Measurements from ENCODE around the gene PDIA4.
"Not testable (repeated sequence)": the region's sequence is repeated elsewhere in the genome, so short reads cannot be mapped to it uniquely, and the experiment has no call there.

The PDIA4 gene

DNA sequence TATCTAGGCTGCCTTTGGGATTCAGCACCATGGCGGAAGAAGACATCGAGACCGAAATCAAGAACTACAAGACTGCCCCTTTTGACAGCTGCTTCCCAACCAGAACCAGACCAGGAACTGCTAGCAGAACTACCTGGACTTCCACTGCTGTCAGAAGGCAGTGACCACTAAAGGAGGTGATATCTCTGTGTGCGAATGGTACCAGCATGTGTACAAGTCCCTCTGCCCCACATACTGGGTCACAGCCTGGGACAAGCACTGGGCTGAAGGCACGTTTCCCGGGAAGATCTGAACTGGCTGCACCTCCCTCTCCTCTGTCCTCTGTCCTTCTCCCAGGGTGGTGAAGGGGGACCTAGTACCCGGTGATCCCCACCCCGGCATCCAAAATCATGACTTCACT, 25.6 kb upstream of the PDIA4 start:
- TF ChIP-seq ZNF274 (IDR thresholded peaks at IDR 0.05; ENCODE audit: low read depth, low read length), result no peak
- H3K4me3 ChIP-seq (ENCODE audit: low read length), result no peak overlapping the region

DNA sequence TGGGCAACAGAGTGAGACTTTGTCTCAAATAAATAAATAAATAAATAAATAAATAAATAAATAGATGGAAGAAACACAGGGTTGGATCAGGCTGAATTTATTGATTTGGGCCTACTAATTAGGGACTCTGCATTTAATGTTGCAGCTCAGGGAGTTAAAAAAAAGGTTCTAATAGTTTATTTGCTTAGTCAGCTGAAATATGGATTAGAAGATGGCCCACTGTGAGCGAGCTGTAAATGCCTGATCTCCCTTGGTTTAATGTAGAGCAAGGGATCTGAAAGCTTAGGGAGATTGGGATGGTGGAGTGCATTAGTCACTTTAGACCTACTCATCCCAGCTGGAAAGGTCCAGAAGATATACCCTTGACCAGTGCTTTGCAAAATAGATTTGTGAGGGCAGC, 25.1 kb upstream of the PDIA4 start:
- H3K4me3 ChIP-seq (ENCODE audit: low read length), result no peak overlapping the region
- TF ChIP-seq ZNF274 (IDR thresholded peaks at IDR 0.05; ENCODE audit: low read depth, low read length), result no peak

DNA sequence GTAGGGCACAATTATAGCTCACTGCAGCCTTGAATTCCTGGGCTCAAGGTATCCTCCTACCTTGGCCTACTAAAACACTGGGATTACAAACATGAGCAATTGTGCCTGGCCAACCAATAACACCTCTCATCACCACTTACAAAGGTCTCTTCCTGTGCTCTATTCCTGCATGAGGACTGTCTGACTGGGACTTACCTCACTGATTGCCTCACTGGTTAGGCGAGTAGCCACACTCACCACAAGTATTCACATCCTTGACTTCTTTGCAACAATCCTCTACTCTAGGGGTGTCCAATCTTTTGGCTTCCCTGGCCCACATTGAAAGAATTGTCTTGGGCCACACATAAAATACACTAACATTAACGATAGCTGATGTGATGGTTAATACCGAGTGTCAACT, 22.6 kb upstream of the PDIA4 start:
- no peak overlapping the region for H3K4me3 ChIP-seq (ENCODE audit: low read length)
- TF ChIP-seq ZNF274 (IDR thresholded peaks at IDR 0.05; ENCODE audit: low read depth, low read length), result no peak

DNA sequence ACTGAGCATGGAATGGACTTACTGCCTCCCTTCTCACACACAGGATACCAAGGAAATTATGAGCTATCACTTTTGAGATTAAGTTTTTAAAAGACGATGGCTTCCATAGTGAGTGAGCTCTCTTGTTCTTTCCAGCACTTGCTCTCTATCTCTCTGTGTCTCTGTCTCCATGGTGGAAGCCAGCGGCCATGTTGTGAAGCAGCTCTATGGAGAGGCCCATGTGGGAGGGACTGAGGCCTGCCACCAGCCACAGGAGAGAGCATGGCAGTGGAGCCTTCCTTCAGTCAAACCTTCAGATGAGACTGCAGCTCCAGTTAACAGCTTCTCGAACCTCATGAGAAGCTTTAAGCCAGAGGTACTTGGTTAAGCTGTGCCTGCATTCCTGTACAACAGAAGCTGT, 20.5 kb upstream of the PDIA4 start:
- TF ChIP-seq ZNF274 (IDR thresholded peaks at IDR 0.05; ENCODE audit: low read depth, low read length), result no peak

DNA sequence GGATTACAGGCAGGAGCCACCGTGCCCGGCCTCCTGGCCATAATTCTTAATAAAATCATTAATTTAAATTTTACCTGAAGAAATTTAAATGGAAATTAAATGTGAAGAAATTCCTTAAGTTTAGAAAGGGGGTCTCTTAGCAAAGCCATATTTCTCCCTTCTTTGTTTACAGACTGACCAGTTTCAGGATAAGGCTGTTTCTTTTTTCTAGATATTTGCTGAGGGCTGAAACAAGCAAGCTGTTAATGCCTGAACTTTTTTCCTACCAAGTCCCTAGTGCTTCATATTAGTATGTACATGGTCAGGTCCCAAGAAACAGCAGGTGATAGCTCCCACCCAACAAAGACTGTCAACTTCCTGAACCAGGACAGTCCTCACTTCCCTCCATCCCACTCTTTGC, 18.1 kb upstream of the PDIA4 start:
- no peak overlapping the region for H3K4me3 ChIP-seq (ENCODE audit: low read length)
- no peak for TF ChIP-seq ZNF274 (IDR thresholded peaks at IDR 0.05; ENCODE audit: low read depth, low read length)

More for the DNA sequence above, 20.5 kb upstream of the PDIA4 start:
- no peak overlapping the region for H3K4me3 ChIP-seq (ENCODE audit: low read length)

GRCh38 chr7:149043936-149044335, 15.6 kb upstream of the PDIA4 start:
- H3K4me3 ChIP-seq (ENCODE audit: low read length), result no peak overlapping the region
- no peak for TF ChIP-seq ZNF274 (IDR thresholded peaks at IDR 0.05; ENCODE audit: low read depth, low read length)

GRCh38 chr7:149041350-149041749, 13.0 kb upstream of the PDIA4 start:
- no peak overlapping the region for H3K4me3 ChIP-seq (ENCODE audit: low read length)
- TF ChIP-seq ZNF274 (IDR thresholded peaks at IDR 0.05; ENCODE audit: low read depth, low read length), result no peak

- not testable (repeated sequence) for H3K4me3 ChIP-seq (ENCODE audit: low read length)
Observed at GRCh38 chr7:149038641-149039040, 10.3 kb upstream of the PDIA4 start.

GRCh38 chr7:149036676-149037075, 8.4 kb upstream of the PDIA4 start:
- TF ChIP-seq ZNF274 (IDR thresholded peaks at IDR 0.05; ENCODE audit: low read depth, low read length), result no peak
- no peak overlapping the region for H3K4me3 ChIP-seq (ENCODE audit: low read length)

- no peak overlapping the region for H3K4me3 ChIP-seq (ENCODE audit: low read length)
- no peak for TF ChIP-seq ZNF274 (IDR thresholded peaks at IDR 0.05; ENCODE audit: low read depth, low read length)
Observed at GRCh38 chr7:149031353-149031910, 3.1 kb upstream of the PDIA4 start.

- not testable (repeated sequence) for H3K4me3 ChIP-seq (ENCODE audit: low read length)
Observed at GRCh38 chr7:149030439-149030838, 2.1 kb upstream of the PDIA4 start.

DNA sequence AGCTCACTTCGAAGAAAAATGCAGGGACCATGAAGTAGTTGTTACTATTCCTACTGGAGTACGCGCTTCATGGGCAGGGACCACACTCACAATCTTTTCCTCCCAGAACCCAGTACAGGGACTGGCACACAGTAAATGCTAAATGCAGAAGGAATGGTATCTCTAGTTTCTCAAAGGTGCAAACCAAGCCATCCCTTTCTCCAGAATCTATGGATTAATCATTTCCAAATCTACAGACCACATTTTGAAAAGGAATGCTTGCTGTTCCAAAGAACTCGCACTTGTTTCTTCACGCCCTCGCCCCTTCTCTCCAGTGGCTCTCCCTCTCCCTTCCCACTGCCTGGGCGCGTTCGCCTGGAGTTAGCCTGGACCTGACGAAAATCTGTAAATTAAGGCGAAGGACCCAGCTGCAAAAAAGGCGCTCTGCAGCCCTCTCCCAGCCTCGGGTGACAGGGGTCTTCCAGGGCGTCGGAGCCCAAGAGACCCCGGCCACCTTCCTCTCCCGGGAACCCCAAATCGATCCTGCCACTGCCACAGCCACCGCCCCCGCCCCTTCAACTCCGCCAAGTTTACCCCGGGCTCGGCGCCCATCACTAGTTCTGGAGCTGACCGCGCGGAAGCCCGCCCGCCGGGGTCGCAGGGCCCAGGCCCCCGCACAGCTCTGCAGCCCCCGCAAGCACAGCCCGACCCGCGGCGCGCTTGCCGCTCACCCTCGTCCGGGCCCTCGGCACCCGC, 527 bp downstream of the PDIA4 start:
- TF ChIP-seq ZNF274 (IDR thresholded peaks at IDR 0.05; ENCODE audit: low read depth, low read length), result no peak
- H3K4me3 ChIP-seq (ENCODE audit: low read length), result peak overlapping the region; percentile 98

DNA sequence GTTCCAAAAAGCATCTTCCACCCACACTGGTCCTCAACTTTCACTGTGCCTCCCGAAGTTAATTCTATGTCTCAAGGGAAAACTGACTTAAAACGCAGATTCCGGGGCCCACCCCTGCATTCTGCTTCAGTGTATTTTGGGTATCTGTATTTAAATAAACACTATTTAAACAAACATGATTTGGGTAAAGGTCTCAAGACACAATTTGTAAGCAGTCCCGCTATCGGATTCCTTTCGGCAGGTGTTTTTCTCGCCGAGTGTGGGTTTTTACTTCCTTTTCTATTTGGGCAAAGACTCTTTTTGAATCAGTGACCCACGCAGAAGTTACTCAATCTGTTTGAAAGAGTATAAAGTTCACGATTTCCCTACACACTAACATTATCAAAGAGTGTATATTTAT, 1.2 kb downstream of the PDIA4 start:
- TF ChIP-seq ZNF274 (IDR thresholded peaks at IDR 0.05; ENCODE audit: low read depth, low read length), result no peak
- H3K4me3 ChIP-seq (ENCODE audit: low read length), result peak overlapping the region; percentile 98

GRCh38 chr7:149023662-149024061, 4.6 kb downstream of the PDIA4 start:
- no peak for TF ChIP-seq ZNF274 (IDR thresholded peaks at IDR 0.05; ENCODE audit: low read depth, low read length)
- H3K4me3 ChIP-seq (ENCODE audit: low read length), result no peak overlapping the region

DNA sequence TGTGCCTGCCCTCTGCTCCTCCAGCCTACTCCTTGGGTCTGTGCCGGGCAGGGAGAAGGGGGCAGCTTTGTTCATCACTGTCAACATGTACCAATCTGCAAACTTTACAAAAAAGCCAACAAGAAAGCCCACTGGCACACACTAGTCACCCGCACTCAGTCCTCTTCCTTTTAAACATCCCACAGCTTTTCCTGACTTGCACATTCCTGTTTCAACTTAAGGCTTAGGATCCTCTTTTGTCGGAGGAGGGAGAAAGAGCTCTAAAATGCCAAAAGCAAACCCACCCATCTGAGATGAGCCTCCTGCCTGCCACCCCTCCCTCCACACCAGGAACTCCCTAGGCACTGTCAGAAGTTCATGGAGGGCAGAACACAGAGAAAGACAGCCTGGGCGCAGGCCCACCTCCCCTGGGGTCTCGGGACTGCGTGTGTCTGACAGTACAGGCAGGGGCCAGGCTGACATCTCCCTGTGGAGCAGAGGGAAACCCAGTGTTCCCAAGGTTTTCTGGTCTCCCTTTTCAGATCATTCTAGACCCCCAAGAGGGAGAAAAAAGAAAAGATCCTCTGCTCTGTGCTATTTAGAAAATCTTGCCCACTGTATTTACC, 5.4 kb downstream of the PDIA4 start:
- no peak overlapping the region for H3K4me3 ChIP-seq (ENCODE audit: low read length)

DNA sequence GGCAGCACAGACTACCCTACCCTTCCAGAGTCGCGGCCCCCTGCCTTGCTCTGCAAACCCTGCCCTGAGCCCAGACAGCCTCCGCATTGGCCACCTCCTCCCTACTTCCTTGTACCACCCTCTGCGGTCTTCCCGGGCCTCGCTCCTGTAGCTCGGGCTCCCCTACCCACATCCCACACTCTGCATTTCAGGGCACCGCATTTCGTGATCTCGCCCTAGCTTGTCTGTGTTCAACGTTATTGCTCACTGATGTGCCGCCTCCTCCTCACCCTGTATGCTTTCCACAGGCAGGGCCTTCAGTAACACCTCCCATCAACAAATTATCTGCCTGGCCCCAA, 6.6 kb downstream of the PDIA4 start:
- no peak for TF ChIP-seq ZNF274 (IDR thresholded peaks at IDR 0.05; ENCODE audit: low read depth, low read length)
- H3K4me3 ChIP-seq (ENCODE audit: low read length), result no peak overlapping the region

More for the DNA sequence above, 5.4 kb downstream of the PDIA4 start:
- TF ChIP-seq ZNF274 (IDR thresholded peaks at IDR 0.05; ENCODE audit: low read depth, low read length), result no peak

Measured in GM08714 (cell line).